Measurements from ENCODE around the gene DDN.

DNA sequence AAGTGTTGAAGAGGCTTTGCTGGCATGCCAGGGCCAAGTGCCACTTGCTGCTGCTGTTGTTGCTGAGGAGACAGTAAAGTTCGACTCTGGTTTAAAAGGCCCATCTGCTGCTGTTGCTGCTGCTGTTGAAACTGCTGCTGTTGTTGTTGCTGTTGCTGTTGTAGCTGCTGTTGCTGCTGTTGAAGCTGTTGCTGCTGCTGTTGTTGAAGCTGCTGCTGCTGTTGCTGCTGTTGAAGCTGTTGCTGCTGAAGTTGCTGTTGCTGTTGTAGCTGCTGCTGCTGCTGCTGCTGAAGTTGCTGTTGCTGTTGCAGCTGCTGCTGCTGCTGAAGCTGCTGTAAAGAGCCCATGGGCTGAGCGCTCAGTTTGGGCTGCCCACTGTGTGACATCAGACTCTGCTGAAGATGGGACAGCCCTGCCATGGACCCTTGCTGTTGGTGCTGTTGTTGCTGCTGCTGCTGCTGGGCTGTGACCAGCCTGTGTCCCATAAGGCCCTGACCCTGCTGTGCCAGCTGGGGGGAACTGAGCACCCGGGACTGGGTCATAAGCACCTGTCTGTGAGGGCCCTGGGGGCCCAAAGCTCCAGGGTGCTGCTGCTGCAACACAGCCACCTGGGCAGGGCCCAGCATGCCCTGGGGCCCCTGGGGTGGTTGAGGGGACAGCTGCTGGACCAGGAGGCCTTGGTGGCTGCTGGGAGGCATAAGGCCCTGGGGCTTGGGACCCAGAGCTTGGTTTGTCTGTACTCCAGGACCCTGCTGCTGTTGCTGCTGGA lies 33.7 kb upstream of the DDN start:
- no peak for TF ChIP-seq CTCF (IDR thresholded peaks at IDR 0.05; ENCODE audit: low read length)
- TF ChIP-seq EZH2 (IDR thresholded peaks at IDR 0.05; ENCODE audit: borderline replicate concordance, low read length) = no peak

Data from OCI-LY1 (cell line).